ENCODE results near the gene MFN2.

Gene MFN2

DNA sequence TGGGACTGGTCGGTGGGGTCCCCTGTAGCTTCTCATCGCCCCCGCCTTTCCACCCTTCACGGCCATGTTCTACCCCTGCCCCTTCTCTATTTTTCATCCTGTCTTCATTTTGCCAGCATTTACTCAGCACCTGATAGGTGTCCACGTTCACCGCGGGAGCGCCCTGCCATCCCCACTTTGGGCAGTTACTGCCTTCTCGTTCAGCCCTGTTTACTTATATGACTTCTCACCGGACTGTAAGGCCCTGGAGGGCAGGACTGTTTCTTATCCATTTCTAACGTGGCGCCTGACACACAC lies 380 bp downstream of the MFN2 start:
- DNase-seq (ENCODE audit: low spot score): no peak
- TF ChIP-seq, protein P1, sequence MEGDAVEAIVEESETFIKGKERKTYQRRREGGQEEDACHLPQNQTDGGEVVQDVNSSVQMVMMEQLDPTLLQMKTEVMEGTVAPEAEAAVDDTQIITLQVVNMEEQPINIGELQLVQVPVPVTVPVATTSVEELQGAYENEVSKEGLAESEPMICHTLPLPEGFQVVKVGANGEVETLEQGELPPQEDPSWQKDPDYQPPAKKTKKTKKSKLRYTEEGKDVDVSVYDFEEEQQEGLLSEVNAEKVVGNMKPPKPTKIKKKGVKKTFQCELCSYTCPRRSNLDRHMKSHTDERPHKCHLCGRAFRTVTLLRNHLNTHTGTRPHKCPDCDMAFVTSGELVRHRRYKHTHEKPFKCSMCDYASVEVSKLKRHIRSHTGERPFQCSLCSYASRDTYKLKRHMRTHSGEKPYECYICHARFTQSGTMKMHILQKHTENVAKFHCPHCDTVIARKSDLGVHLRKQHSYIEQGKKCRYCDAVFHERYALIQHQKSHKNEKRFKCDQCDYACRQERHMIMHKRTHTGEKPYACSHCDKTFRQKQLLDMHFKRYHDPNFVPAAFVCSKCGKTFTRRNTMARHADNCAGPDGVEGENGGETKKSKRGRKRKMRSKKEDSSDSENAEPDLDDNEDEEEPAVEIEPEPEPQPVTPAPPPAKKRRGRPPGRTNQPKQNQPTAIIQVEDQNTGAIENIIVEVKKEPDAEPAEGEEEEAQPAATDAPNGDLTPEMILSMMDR (IDR thresholded peaks at IDR 0.05; ENCODE audit: extremely low read depth, missing control alignments): no peak

DNA sequence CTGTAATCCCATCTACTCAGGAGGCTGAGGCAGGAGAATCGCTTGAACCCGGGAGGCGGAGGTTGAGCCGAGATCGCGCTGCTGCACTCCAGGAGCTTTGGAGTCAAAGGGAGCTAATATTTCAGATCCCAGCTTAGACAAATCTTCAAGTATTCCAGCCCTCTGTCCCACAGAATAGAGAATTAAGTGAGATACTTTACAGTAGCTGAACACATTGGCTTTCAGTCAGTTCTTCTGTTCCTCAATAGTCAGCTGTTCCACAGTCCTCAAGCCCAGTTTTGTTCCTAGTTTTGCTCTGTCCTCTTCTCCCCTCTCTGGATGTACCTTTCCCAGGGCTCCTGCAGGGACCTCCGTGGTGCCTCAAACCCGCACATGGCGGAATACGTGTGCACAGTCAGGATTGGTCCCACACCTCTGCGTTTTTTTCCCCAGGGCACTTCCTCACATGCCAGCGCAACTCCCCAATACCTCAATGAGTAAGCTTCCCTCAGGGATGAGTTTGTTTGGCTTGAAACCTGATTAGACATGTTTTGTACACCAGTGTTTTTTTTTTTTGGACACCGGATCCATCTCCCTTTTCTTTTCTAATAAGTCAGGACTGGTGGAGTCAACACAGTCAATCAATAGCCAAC lies 1.2 kb downstream of the MFN2 start:
- TF ChIP-seq, protein P1 (IDR thresholded peaks at IDR 0.05; ENCODE audit: extremely low read depth, missing control alignments): no peak
- DNase-seq (ENCODE audit: low spot score): no peak

DNA sequence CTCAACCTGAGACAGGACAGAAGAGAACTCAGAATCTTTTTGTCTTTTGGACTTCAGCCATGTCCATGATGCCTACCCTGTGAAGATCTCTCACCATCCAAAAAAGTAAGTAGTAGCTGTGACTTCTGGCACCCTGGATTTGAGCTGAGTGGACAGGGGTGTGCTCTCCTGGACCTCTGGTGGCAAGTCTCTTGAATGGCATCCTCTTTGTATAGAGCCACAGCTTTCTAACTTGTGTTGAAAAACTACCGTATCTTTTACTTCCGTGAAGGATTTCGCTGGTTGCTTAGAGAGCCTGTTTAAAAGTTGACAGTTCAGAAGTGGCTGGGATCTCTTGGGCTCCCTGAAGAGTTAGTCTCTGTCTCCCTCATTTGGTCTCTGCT lies 1.8 kb downstream of the MFN2 start:
- TF ChIP-seq, protein P1 (IDR thresholded peaks at IDR 0.05; ENCODE audit: extremely low read depth, missing control alignments): no peak
- no peak for DNase-seq (ENCODE audit: low spot score)

DNA sequence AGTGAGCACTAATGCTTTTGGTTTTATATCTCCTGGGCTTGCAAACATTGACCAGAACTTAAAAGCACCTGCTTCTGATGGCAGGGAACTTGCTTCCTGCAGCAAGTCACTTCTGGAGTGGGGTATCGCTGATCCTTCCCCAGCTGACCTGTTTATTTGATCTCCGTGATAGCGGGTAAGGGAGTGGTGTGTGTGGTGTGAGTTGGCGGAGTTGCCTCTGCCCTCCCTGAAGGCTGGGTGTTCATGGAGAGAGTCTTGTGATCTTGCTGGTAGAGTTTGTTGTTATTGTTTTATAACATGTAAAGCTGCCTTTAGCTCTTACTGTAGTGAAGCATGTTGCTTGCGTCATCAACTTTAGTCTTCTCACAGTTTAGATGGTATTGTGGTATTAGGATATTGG lies 3.9 kb downstream of the MFN2 start:
- DNase-seq (ENCODE audit: low spot score): no peak

DNA sequence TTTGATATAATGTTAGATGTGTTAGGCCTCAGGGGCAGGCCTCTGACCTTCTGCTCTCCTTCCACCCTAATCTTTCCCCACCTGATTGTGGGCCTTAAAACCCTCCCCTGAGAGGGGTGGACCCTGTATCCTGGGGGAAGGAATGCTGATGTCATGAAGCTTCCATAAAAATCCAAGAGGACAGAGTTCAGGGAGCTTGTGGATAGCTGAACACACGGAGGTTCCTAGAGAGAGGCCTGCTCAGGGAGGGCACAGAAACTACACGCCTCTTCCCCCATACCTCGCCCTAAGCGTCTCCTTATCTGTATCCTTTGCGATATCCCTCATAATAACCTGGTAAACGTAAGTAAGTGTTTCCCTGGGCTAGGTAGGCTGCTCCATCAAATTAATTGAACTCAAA lies 4.3 kb downstream of the MFN2 start:
- TF ChIP-seq, protein P1 (IDR thresholded peaks at IDR 0.05; ENCODE audit: extremely low read depth, missing control alignments): no peak
- DNase-seq (ENCODE audit: low spot score): no peak

More for the DNA sequence above, 3.9 kb downstream of the MFN2 start:
- TF ChIP-seq, protein P1 (IDR thresholded peaks at IDR 0.05; ENCODE audit: extremely low read depth, missing control alignments): no peak

DNA sequence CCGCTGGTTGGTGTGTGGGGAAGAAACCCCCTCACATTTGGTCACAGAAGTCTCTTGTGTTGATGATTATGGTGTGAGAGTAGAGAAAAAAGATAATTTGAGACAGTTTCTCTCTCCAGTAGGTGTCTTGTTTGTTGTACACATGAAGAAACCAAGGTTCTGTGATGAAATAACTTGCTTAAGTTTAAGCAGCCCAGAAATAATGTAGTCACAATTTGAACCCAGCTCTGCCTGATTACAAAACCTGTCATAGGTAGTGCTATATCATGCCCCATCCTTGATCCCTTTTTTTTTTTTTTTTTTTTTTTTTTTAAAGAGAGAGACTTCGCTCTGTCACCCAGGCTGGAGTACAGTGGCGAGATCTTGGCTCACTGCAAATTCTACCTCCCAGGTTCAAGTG lies 4.9 kb downstream of the MFN2 start:
- DNase-seq (ENCODE audit: low spot score): no peak

DNA sequence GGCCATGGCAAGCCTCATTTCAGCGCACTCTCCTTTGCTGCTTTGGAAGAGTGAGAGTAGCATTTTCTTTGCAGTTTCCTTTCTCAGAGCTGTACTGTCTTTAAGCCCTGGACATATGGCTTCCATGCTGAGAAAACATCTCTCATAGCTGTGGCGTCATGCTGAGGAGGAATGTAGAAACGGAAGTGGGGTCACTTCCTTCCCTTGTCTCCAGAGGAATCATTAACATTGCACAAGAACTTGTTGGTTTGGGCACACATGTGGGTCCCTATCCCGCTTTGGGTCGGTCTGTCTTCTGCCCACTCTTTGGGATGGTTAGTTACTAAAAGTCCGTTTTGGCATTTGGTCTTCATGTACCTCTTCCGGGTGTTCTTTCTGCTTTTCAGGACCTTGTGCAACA lies 5.6 kb downstream of the MFN2 start:
- TF ChIP-seq, protein P1 (IDR thresholded peaks at IDR 0.05; ENCODE audit: extremely low read depth, missing control alignments): no peak

More for the DNA sequence above, 4.9 kb downstream of the MFN2 start:
- TF ChIP-seq, protein P1 (IDR thresholded peaks at IDR 0.05; ENCODE audit: extremely low read depth, missing control alignments): no peak

More for the DNA sequence above, 5.6 kb downstream of the MFN2 start:
- no peak for DNase-seq (ENCODE audit: low spot score)

All from GM20000 (cell line).